Panc1 (cell line): ENCODE data around the gene LIPF. TPM values are rescaled to one million over a fixed set of nuclear protein-coding genes. Genes with fewer than 3 reads are reported as not detected.

Source experiments
- ATAC-seq: fragments of 200-7000 bp; cut with Tn5 transposase; 2 replicates; pipeline ENCODE4 v1.9.1; 2020; ENCODE audit warnings: mild to moderate bottlenecking, moderate library complexity
- BruUV-seq: library from RNA; stranded (reverse); fragments of 400-500 nt; replicated peaks from 2 replicates; lab custom pipeline; 2021; lab: Mats Ljungman, UMichigan
- CTCF ChIA-PET: fragments of 300-600 bp; sonication (Branson Sonifier 250); formaldehyde crosslinking; loops from one replicate; lab custom pipeline; 2022; ENCODE audit warnings: antibody characterized with exemption; lab: Charles Lee
- POLR2A ChIA-PET: fragments of 300-600 bp; sonication (Branson Sonifier 250); formaldehyde crosslinking; loops from one replicate; lab custom pipeline; 2022; ENCODE audit warnings: antibody characterized with exemption; lab: Charles Lee
- DNase-seq: peaks from one replicate; pipeline ENCODE4 v3.0.0-alpha.2; 2010; ENCODE audit warnings: low read depth, low spot score
- H3K27ac ChIP-seq: 2 replicates; pipeline ENCODE4 v1.5.1; 2011; ENCODE audit warnings: mild to moderate bottlenecking, low read length, inconsistent platforms
- H3K27me3 ChIP-seq: fragments of 200-500 bp; sonication (Bioruptor generic); 2 replicates; pipeline ENCODE4 v1.6.0; 2014; ENCODE audit warnings: low read length, inconsistent platforms; ENCODE audit not compliant: control insufficient read depth, insufficient read depth
- H3K36me3 ChIP-seq: fragments of 200-500 bp; sonication (Bioruptor generic); 2 replicates; pipeline ENCODE4 v1.5.1; 2014; ENCODE audit warnings: inconsistent platforms, mild to moderate bottlenecking, low read length, moderate library complexity; ENCODE audit not compliant: control insufficient read depth, insufficient read depth
- H3K4me1 ChIP-seq: 2 replicates; pipeline ENCODE4 v1.5.1; 2011; ENCODE audit warnings: inconsistent platforms, mild to moderate bottlenecking, low read length, moderate library complexity; ENCODE audit not compliant: control insufficient read depth, insufficient read depth
- H3K4me3 ChIP-seq, 2 experiments: 2 replicates each; pipeline ENCODE4 v1.5.1; 2011 to 2012; ENCODE audit warnings: low read depth in 2 of 2, low read length in 2 of 2, mild to moderate bottlenecking in 2 of 2, inconsistent platforms in 1 of 2, moderate library complexity in 1 of 2
- H3K9me3 ChIP-seq: fragments of 200-500 bp; sonication (Bioruptor generic); 2 replicates; pipeline ENCODE4 v1.5.1; 2014; ENCODE audit warnings: low read depth, mild to moderate bottlenecking, inconsistent platforms, low read length, moderate library complexity; ENCODE audit not compliant: control insufficient read depth, insufficient read depth
- CTCF ChIP-seq: fragments of 450-650 bp; IDR thresholded peaks from 2 replicates; pipeline ENCODE4 v1.5.1; 2017; ENCODE audit warnings: mild to moderate bottlenecking
- POLR2AphosphoS5 ChIP-seq: IDR thresholded peaks from 2 replicates; pipeline ENCODE4 v1.6.1; 2012; ENCODE audit warnings: mild to moderate bottlenecking, low read depth, low read length, moderate library complexity
- REST ChIP-seq, 2 experiments: IDR thresholded peaks; 2 replicates each; pipeline ENCODE4 v1.6.1; 2011 to 2012; ENCODE audit warnings: low read depth in 2 of 2, control low read depth in 1 of 2, low read length in 1 of 2, mild to moderate bottlenecking in 1 of 2, moderate library complexity in 1 of 2; ENCODE audit not compliant: insufficient read depth in 1 of 2
- SIN3A ChIP-seq: IDR thresholded peaks from 2 replicates; pipeline ENCODE4 v1.6.1; 2012; ENCODE audit warnings: low read depth, mild to moderate bottlenecking, low read length, moderate library complexity, borderline replicate concordance; ENCODE audit not compliant: insufficient read depth
- TCF7L2 ChIP-seq: IDR thresholded peaks from 2 replicates; pipeline ENCODE4 v1.6.1; 2011; ENCODE audit warnings: mild to moderate bottlenecking, low read depth, low read length, inconsistent platforms
- in situ Hi-C: cut with HindIII; loops from 2 replicates; pipeline ENCODE4 v1.10.0; 2016; ENCODE audit warnings: low sequenced_read_pairs, low pct_unique_long_range_greater_than_20kb
- intact Hi-C: fragments of 100-400 bp; cut with micrococcal nuclease; formaldehyde crosslinking; loops from one replicate; pipeline ENCODE4 v1.10.0; 2022; ENCODE audit not compliant: unreplicated experiment
- total RNA-seq: library from RNA; stranded (reverse); gene quantifications from one replicate; pipeline ENCODE4 v1.2.1, GENCODE V29; 2021; ENCODE audit not compliant: unreplicated experiment

The LIPF gene
- total RNA-seq, 1 experiment from 2014 or later, result not detected

DNA sequence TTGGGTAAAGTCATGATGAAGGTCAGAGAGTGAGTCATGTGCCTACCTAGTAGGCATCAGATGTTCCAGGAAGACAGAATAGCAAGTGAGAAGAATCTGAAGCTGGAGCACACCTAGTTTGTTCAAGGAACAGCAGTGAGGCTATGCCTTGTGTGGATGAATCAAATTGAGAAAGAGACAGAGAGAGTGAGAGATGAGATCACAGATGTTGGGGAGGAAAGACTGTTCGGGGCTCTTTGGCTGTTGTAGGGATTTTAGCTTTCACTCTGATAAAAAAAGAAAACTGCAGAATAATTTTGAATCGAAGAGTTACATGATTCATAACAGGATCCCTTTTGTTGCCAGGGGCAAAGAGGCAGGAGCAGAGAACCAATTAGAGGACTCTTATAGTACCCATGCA, 6.3 kb downstream of the LIPF start:
- in situ Hi-C loops (no loop called here), intact Hi-C loops (no loop called here)
- no peak for TF ChIP-seq SIN3A
- no peak for TF ChIP-seq POLR2AphosphoS5
- TF ChIP-seq REST (IDR thresholded peaks at IDR 0.05; ENCODE audit: insufficient read depth in 1 of 2, low read depth in 2 of 2, low read length in 1 of 2), result no peak
- no peak for TF ChIP-seq CTCF
- no peak for TF ChIP-seq TCF7L2
- ChIA-PET POLR2A (interaction anchor here (0.7 kb wide), 1 partner anchor 12 kb away, joined by 3 read pairs; no protein-coding TSS in a partner anchor), CTCF (no interaction called here)
- DNase-seq (no peak), ATAC-seq (no peak)
- H3K36me3 ChIP-seq, result no peaks in the 10 kb centered on the region
- no peaks in the 10 kb centered on the region for H3K9me3 ChIP-seq
- H3K4me3 ChIP-seq, result no peak overlapping the region
- H3K4me1 ChIP-seq, result no peaks in the 10 kb centered on the region
- H3K27ac ChIP-seq, result no peak overlapping the region
- BruUV-seq, result no TSS peak
- no peaks in the 10 kb centered on the region for H3K27me3 ChIP-seq

DNA sequence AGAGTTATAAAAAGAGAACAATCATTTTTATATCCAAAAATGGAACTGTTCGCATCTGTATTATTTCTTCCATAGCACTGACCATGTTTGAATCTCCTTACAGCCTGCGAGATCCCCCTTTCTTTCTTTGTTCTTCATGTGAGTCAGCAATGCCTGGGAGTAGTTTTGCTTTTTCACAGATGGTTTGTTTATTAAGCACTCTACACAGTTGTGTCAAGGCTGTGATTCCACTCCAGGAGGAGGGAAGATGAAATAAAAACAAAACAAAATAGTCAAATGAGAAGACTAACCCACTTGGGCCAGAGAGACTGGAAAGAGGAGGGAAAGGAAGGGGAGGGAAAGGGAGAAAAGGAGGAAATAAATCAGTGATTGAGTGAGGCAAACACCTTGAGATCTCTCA, 7.8 kb downstream of the LIPF start:
- no TSS peak for BruUV-seq
- intact Hi-C loops, result no loop called here
- ATAC-seq (no peak), DNase-seq (no peak)
- no peak overlapping the region for H3K27ac ChIP-seq
- in situ Hi-C loops, result no loop called here
- no peaks in the 10 kb centered on the region for H3K27me3 ChIP-seq
- H3K4me1 ChIP-seq, result no peaks in the 10 kb centered on the region
- ChIA-PET CTCF (no interaction called here), POLR2A (interaction anchor here (0.7 kb wide), 1 partner anchor 17 kb away, joined by 3 read pairs; no protein-coding TSS in a partner anchor)
- H3K36me3 ChIP-seq, result no peaks in the 10 kb centered on the region
- no peaks in the 10 kb centered on the region for H3K9me3 ChIP-seq
- TF ChIP-seq TCF7L2, result no peak
- TF ChIP-seq REST (IDR thresholded peaks at IDR 0.05; ENCODE audit: insufficient read depth in 1 of 2, low read depth in 2 of 2, low read length in 1 of 2), result no peak
- no peak for TF ChIP-seq CTCF
- TF ChIP-seq SIN3A, result no peak
- no peak for TF ChIP-seq POLR2AphosphoS5
- H3K4me3 ChIP-seq, result no peak overlapping the region
